ENCODE data around the gene SMG1.
"Not testable (repeated sequence)": the region's sequence is repeated elsewhere in the genome, so short reads cannot be mapped to it uniquely, and the experiment has no call there.

Gene SMG1

GRCh38 chr16:18925986-18926865, at the start of gene SMG1:
SMG1 (minus strand) TSS chr16:18926408; CDS start chr16:18926041, 367 bp downstream.
- peak; percentile 92 for DNase-seq

GRCh38 chr16:18975109-18975508, 48.9 kb upstream of the SMG1 start:
- DNase-seq: no peak

GRCh38 chr16:18969855-18970240, 43.6 kb upstream of the SMG1 start:
- DNase-seq: no peak

- DNase-seq: peak; percentile 79
Observed at GRCh38 chr16:18969050-18969854, 43.0 kb upstream of the SMG1 start.

- no peak for DNase-seq
Observed at GRCh38 chr16:18966791-18967190, 40.6 kb upstream of the SMG1 start.

- no peak for DNase-seq
Observed at GRCh38 chr16:18965555-18965954, 39.3 kb upstream of the SMG1 start.

- no peak for DNase-seq
Observed at GRCh38 chr16:18959031-18959505, 32.9 kb upstream of the SMG1 start.

GRCh38 chr16:18958621-18959029, 32.4 kb upstream of the SMG1 start:
- no peak for DNase-seq

- not testable (repeated sequence) for DNase-seq
Observed at GRCh38 chr16:18956658-18957241, 30.5 kb upstream of the SMG1 start.

GRCh38 chr16:18955874-18956580, 29.8 kb upstream of the SMG1 start:
- not testable (repeated sequence) for DNase-seq

GRCh38 chr16:18953547-18953946, 27.3 kb upstream of the SMG1 start:
- DNase-seq: no peak

- DNase-seq: no peak
Observed at GRCh38 chr16:18950469-18951185, 24.4 kb upstream of the SMG1 start.

GRCh38 chr16:18948372-18949020, 22.3 kb upstream of the SMG1 start:
- DNase-seq: no peak

GRCh38 chr16:18945233-18945632, 19.0 kb upstream of the SMG1 start:
- no peak for DNase-seq

GRCh38 chr16:18943414-18943813, 17.2 kb upstream of the SMG1 start:
- DNase-seq: no peak

- DNase-seq: no peak
Observed at GRCh38 chr16:18942061-18942460, 15.9 kb upstream of the SMG1 start.

GRCh38 chr16:18941471-18941870, 15.3 kb upstream of the SMG1 start:
- DNase-seq: no peak

- no peak for DNase-seq
Observed at GRCh38 chr16:18938986-18939385, 12.8 kb upstream of the SMG1 start.

- DNase-seq: no peak
Observed at GRCh38 chr16:18937390-18937789, 11.2 kb upstream of the SMG1 start.

GRCh38 chr16:18936727-18937340, 10.6 kb upstream of the SMG1 start:
- no peak for DNase-seq

- DNase-seq: no peak
Observed at GRCh38 chr16:18933501-18933900, 7.3 kb upstream of the SMG1 start.

Data from right hindlimb (tissue), 1 donor.